Activated CD4-positive, alpha-beta T cell treated with anti-CD3 and anti-CD28 coated beads for 4 hours (primary cell): ENCODE data around the gene DIP2C.
"Not testable (repeated sequence)": the region's sequence is repeated elsewhere in the genome, so short reads cannot be mapped to it uniquely, and the experiment has no call there.

Experiments used
- DNase-seq, 2 donors: peaks; one replicate each; pipeline ENCODE4 v3.0.0-alpha.2; 2020

Gene DIP2C

GRCh38 chr10:364267-364775 lies 325.1 kb downstream of the DIP2C start:
- DNase-seq = no peak

- no peak for DNase-seq
These were observed 326.3 kb downstream of the DIP2C start for GRCh38 chr10:363152-363551.

- no peak for DNase-seq
These were observed 328.0 kb downstream of the DIP2C start for GRCh38 chr10:361203-362081.

GRCh38 chr10:360653-361052 lies 328.8 kb downstream of the DIP2C start:
- no peak for DNase-seq

GRCh38 chr10:359762-360161 lies 329.7 kb downstream of the DIP2C start:
- DNase-seq = no peak

- DNase-seq = no peak
These were observed 330.4 kb downstream of the DIP2C start for GRCh38 chr10:359093-359492.

DNA sequence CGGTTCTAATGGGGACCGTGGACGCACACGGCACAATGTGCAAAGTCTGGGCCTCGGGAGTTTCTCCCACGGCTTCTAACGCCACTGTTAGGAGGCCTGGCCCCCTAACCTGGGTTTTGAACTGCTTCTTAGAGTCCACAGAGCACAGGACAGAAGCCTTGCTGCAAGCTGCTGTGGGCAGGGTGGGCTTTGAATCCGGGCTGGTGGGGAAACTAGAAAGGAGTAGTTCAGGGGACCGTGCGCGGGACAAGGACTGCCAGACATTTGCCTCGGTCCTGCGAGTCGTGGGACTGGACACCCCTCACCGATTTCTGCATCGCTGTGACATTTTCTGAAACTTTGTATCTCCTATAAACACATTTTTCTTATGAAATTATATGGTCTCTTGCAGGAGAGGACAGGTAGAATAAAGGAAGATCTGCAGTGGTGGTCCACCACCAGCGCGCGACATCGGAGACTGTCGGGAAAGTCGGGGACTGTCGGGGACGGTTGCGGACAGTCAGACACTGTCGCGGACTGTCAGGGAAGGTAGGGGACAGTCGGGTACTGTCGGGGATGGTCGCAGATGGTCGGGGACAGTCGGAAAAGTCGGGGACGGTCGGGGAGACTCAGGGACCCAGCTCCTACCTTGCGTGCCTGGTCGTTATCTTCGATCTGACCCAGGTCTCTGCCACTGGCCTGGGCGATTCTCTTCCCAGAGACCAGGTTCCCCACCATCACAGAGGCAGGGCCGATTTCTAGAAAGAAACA lies 332.1 kb downstream of the DIP2C start:
- no peak for DNase-seq

GRCh38 chr10:356452-356851 lies 333.0 kb downstream of the DIP2C start:
- no peak for DNase-seq

GRCh38 chr10:354901-355617 lies 334.4 kb downstream of the DIP2C start:
- DNase-seq = no peak

DNA sequence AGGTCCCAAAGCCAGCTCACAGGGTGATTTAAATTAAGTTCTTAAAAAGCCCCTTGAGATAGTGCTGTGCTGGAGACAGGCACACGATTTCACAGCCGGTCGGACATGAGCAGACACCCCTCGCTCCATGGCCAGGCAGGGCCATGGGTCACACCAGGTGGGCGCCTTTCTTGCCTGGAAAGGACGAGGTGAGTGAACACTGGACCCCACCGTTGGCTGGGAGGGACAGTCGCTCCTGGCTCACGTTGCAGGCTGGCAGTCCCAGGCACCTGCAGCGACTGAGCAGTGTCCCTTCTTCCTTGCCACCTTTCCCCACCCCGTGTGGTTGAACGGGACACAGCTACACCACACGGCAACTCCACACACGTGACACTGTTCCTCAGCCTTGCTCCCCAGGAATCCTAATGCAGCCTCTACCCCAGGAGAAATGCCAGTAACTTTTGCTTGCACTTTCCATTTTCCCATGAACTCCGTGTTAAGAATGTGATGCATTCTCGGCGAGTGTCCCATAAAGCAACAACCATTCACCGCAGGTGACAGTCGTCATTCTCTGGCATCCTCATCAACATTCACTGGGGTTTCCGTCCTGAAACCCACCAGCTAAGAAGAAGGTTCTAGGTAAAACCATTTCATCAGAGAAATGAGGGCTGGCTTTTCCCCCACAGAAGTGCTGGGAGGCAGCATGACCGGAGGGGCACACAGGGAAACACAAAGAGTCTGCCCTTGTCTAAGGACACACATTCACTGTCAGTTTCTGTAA lies 336.8 kb downstream of the DIP2C start:
- DNase-seq = no peak

DNA sequence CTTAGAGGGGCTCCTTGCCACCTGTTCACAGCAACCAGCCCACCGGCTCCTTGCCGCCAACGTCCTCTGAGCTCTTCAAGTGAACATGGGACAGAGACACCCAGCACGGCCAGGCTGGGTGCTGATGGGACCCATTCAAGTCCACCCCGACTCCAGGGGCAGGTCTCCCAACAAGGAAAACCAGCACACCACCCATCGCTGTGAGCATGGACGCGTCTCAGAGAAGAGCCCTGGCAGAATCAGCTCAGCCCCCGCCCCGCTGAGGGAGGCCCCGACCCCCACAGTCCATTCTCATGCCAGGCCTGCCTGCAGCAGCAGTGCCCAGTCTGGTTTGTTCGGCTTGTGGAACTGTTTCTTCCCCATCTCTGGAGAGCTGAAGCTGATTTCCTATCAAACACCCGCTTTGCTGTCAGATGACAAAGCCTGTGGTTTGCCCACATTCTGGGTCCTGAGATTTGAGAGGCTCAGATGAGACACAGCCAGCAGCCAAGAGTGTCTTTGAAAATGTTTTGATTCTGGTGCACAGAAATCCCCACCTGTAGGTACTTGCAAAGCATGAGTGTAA lies 337.6 kb downstream of the DIP2C start:
- no peak for DNase-seq

DNA sequence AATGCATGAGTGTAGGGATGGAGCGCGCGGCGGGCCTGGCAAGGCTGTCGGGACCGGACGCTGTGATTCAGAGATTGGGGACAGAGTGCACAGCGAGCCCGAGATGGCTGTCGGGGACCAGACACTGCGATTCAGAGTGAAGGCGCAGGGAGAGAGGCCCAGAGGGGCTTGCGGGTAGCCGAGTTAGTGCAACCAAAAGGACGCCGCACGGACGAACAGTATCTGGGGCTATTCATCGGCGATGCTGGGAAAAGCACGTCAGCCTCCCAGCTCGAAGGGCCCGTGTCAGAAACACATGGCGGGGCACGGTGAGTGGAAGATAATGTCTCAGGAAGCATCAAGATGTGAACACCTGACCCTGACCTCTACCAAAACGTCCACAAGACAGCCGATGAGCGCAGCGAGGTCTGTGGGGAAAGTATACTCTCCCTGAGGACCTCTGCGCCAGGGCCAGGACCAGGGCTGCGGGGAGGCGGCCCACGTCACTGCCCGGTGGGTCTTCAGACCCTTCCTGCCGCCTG lies 338.4 kb downstream of the DIP2C start:
- DNase-seq = no peak

DNA sequence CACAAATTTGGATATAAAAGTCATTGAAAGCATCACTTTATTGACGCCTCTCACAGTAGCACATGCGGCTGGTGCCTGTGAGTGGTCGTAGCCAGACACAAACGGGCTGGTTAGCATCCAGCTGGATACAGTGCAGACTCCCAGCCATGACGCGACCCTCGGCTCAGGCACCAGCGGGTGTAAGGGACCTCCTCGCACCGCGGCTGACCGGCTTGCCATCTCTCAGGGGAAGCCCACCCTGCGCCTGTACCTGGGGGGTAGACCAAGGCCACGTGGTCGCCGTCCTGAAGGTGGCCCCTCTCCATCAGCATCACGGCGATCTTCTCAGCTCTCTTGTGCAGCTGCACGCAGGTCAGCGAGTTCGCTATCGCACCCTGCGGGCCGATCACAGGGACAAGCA lies 340.4 kb downstream of the DIP2C start:
- DNase-seq = no peak

DNA sequence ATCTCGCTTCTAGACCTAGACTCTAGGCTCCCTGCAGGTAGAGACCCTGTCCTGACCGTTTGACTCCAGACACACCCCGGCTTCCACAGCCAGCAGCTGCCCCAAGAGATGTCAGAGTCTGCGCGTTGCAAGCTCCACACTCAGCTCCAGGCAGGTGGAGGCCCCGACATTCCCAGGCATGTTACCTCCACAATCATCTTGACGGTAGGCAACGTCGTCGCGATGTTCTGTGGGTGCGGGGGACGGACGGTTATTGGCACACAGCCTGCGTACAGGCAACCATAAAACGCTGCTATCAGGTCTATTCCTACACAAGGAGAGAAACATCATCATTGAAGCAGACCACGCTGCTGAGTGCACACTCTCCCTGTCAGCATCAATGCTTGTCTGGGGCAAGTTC lies 341.0 kb downstream of the DIP2C start:
- DNase-seq = no peak

GRCh38 chr10:347774-348173 lies 341.7 kb downstream of the DIP2C start:
- not testable (repeated sequence) for DNase-seq

DNA sequence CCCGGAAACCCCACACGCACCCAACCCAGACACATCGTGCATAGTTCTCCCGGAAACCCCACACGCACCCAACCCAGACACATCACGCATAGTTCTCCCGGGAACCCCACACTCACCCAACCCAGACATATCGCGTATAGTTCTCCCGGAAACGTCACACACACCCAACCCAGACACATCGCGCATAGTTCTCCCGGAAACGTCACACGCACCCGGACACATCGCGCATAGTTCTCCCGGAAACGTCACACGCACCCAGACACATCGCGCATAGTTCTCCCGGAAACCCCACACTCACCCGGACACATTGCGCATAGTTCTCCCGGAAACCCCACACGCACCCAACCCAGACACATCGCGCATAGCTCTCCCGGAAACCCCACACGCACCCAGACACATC lies 342.3 kb downstream of the DIP2C start:
- DNase-seq = not testable (repeated sequence)

DNA sequence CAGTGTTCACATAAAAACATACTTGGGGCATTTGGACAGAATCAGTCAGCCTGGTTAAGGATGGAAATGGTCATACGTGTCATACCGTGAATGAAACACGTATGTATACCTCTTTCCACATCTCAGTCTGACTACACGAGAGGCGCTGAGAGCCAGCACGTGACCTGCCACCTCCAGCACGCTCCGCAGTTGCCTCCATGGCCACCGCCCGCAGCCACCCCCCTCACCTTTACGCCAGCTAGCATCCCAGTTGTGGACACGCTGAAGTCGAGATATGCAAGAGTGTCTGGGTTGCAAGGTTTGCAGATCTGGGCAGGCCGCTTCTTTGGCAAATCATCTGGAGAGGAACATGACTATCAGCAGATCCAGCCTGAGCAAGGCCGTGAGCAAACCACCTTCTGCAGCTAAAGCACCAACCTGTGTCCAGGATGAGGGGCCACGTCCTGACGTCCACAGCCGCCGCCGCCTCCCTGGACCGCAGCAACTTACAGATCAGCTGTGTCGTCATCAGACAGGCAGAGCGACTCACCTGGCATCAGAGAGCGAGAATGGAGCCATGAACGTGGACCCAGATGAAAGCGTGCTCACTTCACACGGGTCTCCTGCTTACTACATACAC lies 344.8 kb downstream of the DIP2C start:
- DNase-seq = no peak

GRCh38 chr10:343231-344220 lies 345.9 kb downstream of the DIP2C start:
- no peak for DNase-seq

DNA sequence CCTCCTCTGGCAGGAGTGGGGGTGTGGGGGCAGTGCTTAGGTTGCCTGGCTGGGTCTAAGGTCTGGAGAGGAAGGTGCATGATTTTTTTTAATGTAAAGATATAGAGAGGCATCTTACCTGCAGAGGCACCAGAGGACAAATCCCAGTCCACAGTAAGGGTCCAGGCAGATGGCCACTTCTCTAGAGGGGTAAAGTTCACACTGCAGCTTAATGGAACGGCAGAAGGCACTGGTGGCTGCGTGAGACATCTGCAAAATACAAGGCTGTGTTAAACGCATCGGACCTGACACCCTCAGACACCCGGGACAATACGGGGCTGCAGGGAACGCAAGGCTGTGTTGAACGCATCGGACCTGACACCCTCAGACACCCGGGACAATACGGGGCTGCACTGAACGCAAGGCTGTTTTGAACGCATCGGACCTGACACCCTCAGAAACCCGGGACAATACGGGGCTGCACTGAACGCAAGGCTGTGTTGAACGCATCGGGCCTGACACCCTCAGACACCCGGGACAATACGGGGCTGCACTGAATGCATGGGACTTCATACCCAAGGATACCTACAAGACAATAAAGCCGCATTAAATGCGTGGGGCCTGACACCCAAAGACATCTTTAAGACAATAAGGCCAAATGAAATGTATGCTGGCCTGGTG lies 348.3 kb downstream of the DIP2C start:
- DNase-seq = no peak

DNA sequence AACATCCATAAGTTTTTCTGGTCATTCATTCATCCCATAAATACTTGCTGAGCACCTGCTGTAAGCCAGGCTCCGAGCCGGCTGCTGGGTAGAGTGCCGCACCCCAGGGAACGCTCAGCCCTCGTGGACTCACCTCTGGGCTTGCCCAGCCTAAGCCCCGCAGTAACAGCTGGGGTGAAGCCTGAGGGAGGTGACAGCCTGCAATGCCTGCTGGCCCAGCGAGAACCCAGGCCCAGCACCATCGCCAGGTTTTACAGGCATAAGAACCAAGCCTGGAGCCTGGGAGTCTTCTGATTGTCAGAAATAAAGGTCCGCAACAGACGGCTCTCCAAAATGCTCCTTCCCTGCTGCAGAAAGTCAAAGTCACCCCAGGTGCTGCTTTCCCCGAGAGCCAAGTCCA lies 348.8 kb downstream of the DIP2C start:
- DNase-seq = no peak
